Measurements from ENCODE around the gene TUBA4A. TPM values are rescaled to one million over a fixed set of nuclear protein-coding genes. Genes with fewer than 3 reads are reported as not detected.

Gene TUBA4A
- total and polyA plus RNA-seq, 7 donors: 291 to 707 (median 556) TPM

Other genes with a start within 250 kb of the TUBA4A start
- gene CFAP65, start 212.4 kb downstream of the TUBA4A start, total RNA-seq: not detected
- not detected for gene CFAP65, start 212.4 kb downstream of the TUBA4A start, polyA plus RNA-seq
- not detected for gene IHH, start 193.0 kb downstream of the TUBA4A start, total RNA-seq
- gene IHH, start 193.0 kb downstream of the TUBA4A start, polyA plus RNA-seq: under 1 TPM in 2 of 3 donors, not detected in 1; 0.03 to 0.12 TPM
- 10 to 100 TPM; 11.5 to 18.5 (median 13.4) TPM for gene NHEJ1, start 93.1 kb downstream of the TUBA4A start, total RNA-seq
- 10 to 100 TPM; 10.7 to 20.5 (median 15.5) TPM for gene NHEJ1, start 93.1 kb downstream of the TUBA4A start, polyA plus RNA-seq
- gene SLC23A3, start 83.9 kb downstream of the TUBA4A start, total RNA-seq: under 1 TPM in 3 of 4 donors, not detected in 1; 0.12 to 0.86 (median 0.16) TPM
- gene SLC23A3, start 83.9 kb downstream of the TUBA4A start, polyA plus RNA-seq: under 1 TPM; 0.09 to 0.25 (median 0.10) TPM
- 10 to 100 TPM; 58.5 to 76.0 (median 70.0) TPM for gene CNPPD1, start 77.0 kb downstream of the TUBA4A start, total RNA-seq
- gene CNPPD1, start 77.0 kb downstream of the TUBA4A start, polyA plus RNA-seq: 10 to 100 TPM; 71.0 to 81.5 (median 72.7) TPM
- gene RETREG2, start 75.6 kb downstream of the TUBA4A start, total RNA-seq: 10 to 100 TPM; 28.1 to 38.1 (median 37.1) TPM
- 10 to 100 TPM; 36.5 to 71.4 (median 62.2) TPM for gene RETREG2, start 75.6 kb downstream of the TUBA4A start, polyA plus RNA-seq
- gene ZFAND2B, start 47.1 kb downstream of the TUBA4A start, total RNA-seq: 10 to 100 TPM; 19.0 to 26.6 (median 22.1) TPM
- gene ZFAND2B, start 47.1 kb downstream of the TUBA4A start, polyA plus RNA-seq: 10 to 100 TPM; 22.4 to 46.2 (median 32.6) TPM
- 10 to 100 TPM; 24.4 to 55.7 (median 43.5) TPM for gene ABCB6, start 35.0 kb downstream of the TUBA4A start, total RNA-seq
- 10 to 100 TPM; 31.0 to 64.9 (median 42.2) TPM for gene ABCB6, start 35.0 kb downstream of the TUBA4A start, polyA plus RNA-seq
- gene ATG9A, start 24.3 kb downstream of the TUBA4A start, total RNA-seq: 100 to 1,000 TPM; 111 to 180 (median 122) TPM
- gene ATG9A, start 24.3 kb downstream of the TUBA4A start, polyA plus RNA-seq: 100 to 1,000 TPM in 1 of 3 donors, 10 to 100 TPM in 2; 41.6 to 107 (median 74.0) TPM
- gene ANKZF1, start 24.1 kb downstream of the TUBA4A start, total RNA-seq: 10 to 100 TPM in 3 of 4 donors, 1 to 10 TPM in 1; 9.3 to 29.4 (median 15.2) TPM
- 10 to 100 TPM in 2 of 3 donors, 1 to 10 TPM in 1; 8.7 to 27.8 (median 14.9) TPM for gene ANKZF1, start 24.1 kb downstream of the TUBA4A start, polyA plus RNA-seq
- gene GLB1L, start 8.5 kb downstream of the TUBA4A start, total RNA-seq: 1 to 10 TPM in 1 of 4 donors, under 1 TPM in 3; 0.59 to 1.6 (median 0.92) TPM
- 1 to 10 TPM in 1 of 3 donors, under 1 TPM in 2; 0.55 to 3.7 (median 0.82) TPM for gene GLB1L, start 8.5 kb downstream of the TUBA4A start, polyA plus RNA-seq
- gene STK16, start 8.4 kb downstream of the TUBA4A start, total RNA-seq: 10 to 100 TPM; 11.6 to 16.7 (median 14.3) TPM
- gene STK16, start 8.4 kb downstream of the TUBA4A start, polyA plus RNA-seq: 10 to 100 TPM; 15.8 to 38.5 (median 29.7) TPM
- not detected for gene TUBA4B, start 675 bp downstream of the TUBA4A start, total RNA-seq
- under 1 TPM in 1 of 3 donors, not detected in 2; 0.06 TPM for gene TUBA4B, start 675 bp downstream of the TUBA4A start, polyA plus RNA-seq
- gene DNAJB2, start 25.4 kb upstream of the TUBA4A start, total RNA-seq: 100 to 1,000 TPM in 3 of 4 donors, 10 to 100 TPM in 1; 93.1 to 173 (median 117) TPM
- 100 to 1,000 TPM in 2 of 3 donors, 10 to 100 TPM in 1; 99.6 to 204 (median 100) TPM for gene DNAJB2, start 25.4 kb upstream of the TUBA4A start, polyA plus RNA-seq
- gene PTPRN, start 55.5 kb upstream of the TUBA4A start, total RNA-seq: 1 to 10 TPM in 1 of 4 donors, under 1 TPM in 1, not detected in 2; 0.91 to 1.1 TPM
- gene PTPRN, start 55.5 kb upstream of the TUBA4A start, polyA plus RNA-seq: under 1 TPM; 0.03 to 0.17 (median 0.04) TPM
- not detected for gene RESP18, start 78.8 kb upstream of the TUBA4A start, total RNA-seq
- not detected for gene RESP18, start 78.8 kb upstream of the TUBA4A start, polyA plus RNA-seq
- gene DNPEP, start 134.0 kb upstream of the TUBA4A start, total RNA-seq: 10 to 100 TPM; 60.9 to 88.3 (median 63.9) TPM
- gene DNPEP, start 134.0 kb upstream of the TUBA4A start, polyA plus RNA-seq: 10 to 100 TPM; 46.7 to 93.1 (median 68.7) TPM
- gene DES, start 164.5 kb upstream of the TUBA4A start, total RNA-seq: over 10,000 TPM; 12,653 to 14,820 (median 13,821) TPM
- over 10,000 TPM in 2 of 3 donors, 1,000 to 10,000 TPM in 1; 8,143 to 13,925 (median 13,727) TPM for gene DES, start 164.5 kb upstream of the TUBA4A start, polyA plus RNA-seq
- gene SPEG, start 180.9 kb upstream of the TUBA4A start, total RNA-seq: 100 to 1,000 TPM; 239 to 419 (median 304) TPM
- gene SPEG, start 180.9 kb upstream of the TUBA4A start, polyA plus RNA-seq: 100 to 1,000 TPM in 2 of 3 donors, 10 to 100 TPM in 1; 34.8 to 190 (median 133) TPM
- gene GMPPA, start 245.0 kb upstream of the TUBA4A start, total RNA-seq: 10 to 100 TPM; 14.4 to 23.4 (median 18.2) TPM
- 10 to 100 TPM; 20.0 to 33.8 (median 26.9) TPM for gene GMPPA, start 245.0 kb upstream of the TUBA4A start, polyA plus RNA-seq